Measurements from ENCODE around the gene GNPTG.

Gene GNPTG

DNA sequence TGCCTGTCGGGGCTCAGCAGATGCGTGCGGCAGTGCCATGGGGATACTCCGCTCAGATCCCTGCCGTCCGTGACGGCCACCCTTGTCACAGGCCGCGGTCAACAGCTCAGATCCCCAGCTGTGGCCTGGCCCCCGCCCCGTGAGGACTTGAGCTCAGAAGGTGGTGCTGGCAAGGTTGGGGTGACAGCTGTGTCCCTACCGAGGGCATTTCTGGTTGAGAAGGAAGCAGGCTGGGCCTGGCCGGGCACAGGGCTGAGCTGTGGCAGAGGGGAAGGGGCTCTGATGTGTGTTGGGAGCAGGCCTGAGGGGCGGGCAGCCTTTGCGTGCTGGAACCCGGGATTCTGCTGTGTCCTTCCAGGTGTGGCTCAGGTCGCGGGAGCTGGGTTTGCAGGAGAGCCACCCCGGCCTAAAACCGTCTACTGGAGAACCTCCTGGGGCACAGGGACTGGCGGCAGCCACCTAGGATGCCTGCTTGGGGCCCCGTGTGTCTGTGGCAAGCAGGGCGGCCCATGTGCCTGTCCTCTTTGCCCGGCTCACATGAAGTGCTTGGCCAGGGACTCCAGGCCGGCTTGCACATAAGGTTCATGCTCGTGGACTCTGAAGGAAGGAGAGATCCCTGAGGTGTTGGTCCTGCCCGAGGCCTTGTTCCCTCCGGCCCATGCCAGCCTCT lies 37.2 kb upstream of the GNPTG start:
- no peaks in the 10 kb centered on the region for H3K9me3 Mint-ChIP-seq
- H3K36me3 Mint-ChIP-seq, result peaks cover 66% of the 10 kb centered on the region
- no peak for ATAC-seq
- H3K27ac Mint-ChIP-seq, result no peak overlapping the region
- no peaks in the 10 kb centered on the region for H3K27me3 Mint-ChIP-seq
- no peak overlapping the region for H3K4me3 Mint-ChIP-seq
- peaks cover 49% of the 10 kb centered on the region for H3K4me1 Mint-ChIP-seq

DNA sequence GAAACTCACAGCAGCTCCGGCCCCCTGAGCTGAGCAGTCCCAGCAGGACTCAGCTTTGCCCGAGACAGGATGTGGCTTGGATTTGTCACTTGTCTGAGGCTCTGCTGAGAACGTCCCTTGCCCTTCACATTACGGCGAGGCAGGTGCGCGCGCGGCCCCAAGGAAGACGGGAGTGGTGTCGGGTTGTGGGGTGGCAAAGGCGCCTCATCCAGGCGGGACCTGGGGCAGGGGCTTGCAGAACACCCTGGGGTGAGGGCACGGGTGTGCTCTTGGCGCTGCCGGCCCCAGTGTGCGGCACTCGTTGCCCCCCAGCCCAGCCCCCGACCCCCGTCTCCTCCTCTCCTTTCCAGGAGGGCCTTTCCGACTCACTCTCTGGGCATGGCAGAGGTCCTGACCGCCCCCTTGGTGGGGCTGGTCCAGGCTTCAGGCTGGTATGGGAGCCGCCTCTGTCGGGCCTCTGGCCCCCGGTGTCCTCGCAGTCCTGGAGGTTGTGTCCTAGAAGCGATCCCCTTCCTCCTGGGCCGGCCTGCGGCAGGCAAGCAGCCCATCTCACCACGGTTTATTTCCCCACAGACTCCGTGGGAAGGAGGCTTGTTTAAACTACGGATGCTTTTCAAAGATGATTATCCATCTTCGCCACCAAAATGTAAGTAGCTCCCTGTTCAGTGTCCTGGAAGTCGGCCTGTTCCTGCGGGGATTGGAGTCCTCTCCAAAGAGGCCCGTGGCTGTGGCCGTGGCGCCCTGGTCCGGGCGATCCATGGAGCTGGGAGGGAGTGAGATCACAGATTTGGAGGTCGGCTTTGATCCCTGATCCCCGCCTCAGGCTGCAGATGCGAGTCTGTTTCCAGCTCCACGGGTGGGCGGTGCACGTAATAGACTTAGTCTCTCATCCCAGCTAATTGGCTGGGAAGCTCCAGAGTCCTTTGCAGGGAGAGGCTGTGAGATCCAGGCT lies 36.4 kb upstream of the GNPTG start:
- H3K4me3 Mint-ChIP-seq, result no peak overlapping the region
- no peak for ATAC-seq
- H3K27me3 Mint-ChIP-seq, result no peaks in the 10 kb centered on the region
- peaks cover 68% of the 10 kb centered on the region for H3K36me3 Mint-ChIP-seq
- H3K4me1 Mint-ChIP-seq, result peaks cover 44% of the 10 kb centered on the region
- no peak overlapping the region for H3K27ac Mint-ChIP-seq
- H3K9me3 Mint-ChIP-seq, result no peaks in the 10 kb centered on the region

DNA sequence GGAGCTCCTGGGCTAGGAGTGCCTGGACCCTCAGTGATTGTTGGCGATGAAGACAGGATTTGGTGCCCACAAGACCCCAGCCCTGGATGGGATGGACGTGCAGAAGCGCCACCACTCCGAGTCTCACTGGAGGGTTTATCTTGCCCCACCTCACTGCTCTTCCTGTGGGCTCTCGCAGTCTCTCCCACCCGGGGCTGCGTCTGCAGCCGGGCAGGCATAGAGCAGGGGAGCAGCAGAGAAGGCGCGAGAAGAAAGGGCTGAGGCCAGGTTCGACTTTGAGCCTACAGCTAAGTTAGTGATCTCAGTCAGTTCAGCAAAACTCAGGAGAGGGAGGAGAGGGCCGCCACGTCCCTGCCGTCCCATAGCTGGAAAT lies 35.7 kb upstream of the GNPTG start:
- Mint-ChIP-seq H3K4me3 (no peak overlapping the region), H3K27me3 (no peaks in the 10 kb centered on the region), H3K27ac (no peak overlapping the region), H3K4me1 (peaks cover 38% of the 10 kb centered on the region), H3K9me3 (no peaks in the 10 kb centered on the region), H3K36me3 (peaks cover 64% of the 10 kb centered on the region)
- no peak for ATAC-seq

DNA sequence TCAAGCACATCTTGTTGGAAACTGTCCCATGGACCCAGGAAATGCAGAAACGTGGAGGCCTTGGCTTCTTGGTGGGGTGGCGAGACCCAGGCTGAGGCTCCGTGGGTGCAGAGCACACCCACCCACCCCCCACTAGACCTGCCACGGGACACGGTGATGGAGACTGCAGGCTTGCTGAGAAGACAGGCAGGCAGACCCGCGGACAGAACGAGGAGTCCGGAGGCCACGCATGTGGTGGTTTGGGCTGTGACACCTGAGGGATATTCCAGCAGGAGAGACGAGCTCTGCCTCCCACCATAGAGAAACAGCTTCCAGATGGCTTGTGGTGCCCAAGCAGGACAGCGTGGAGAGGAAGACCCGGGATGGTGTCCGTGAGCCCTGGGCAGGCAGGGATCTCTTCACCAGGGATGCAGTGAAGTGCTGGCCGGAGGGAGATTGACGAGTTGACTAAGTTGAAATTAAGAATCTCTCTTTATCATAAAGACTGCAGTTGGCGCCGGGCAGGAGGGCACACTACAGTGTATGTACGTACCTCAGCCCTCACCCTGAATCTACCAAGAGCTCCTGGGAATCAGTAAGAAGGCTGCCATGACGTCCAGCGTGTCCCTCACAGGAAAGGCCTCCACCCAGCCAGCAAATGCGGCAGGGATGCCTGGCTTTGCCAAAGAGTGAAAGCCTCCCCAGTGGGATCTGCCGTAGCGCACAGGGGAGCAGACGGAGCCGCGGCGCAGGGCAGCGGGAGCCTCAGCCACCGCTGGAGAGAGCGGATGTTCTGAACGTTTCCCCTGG lies 34.1 kb upstream of the GNPTG start:
- H3K4me3 Mint-ChIP-seq, result no peak overlapping the region
- peaks cover 59% of the 10 kb centered on the region for H3K36me3 Mint-ChIP-seq
- H3K27me3 Mint-ChIP-seq, result no peaks in the 10 kb centered on the region
- H3K9me3 Mint-ChIP-seq, result no peaks in the 10 kb centered on the region
- ATAC-seq, result no peak
- H3K27ac Mint-ChIP-seq, result no peak overlapping the region
- H3K4me1 Mint-ChIP-seq, result peaks cover 21% of the 10 kb centered on the region

- H3K27ac Mint-ChIP-seq, result no peak overlapping the region
- no peak for ATAC-seq
- no peaks in the 10 kb centered on the region for H3K27me3 Mint-ChIP-seq
- H3K36me3 Mint-ChIP-seq, result peaks cover 57% of the 10 kb centered on the region
- no peak overlapping the region for H3K4me3 Mint-ChIP-seq
- peaks cover 16% of the 10 kb centered on the region for H3K4me1 Mint-ChIP-seq
- no peaks in the 10 kb centered on the region for H3K9me3 Mint-ChIP-seq
Measured at GRCh38 chr16:1318268-1318545, 33.5 kb upstream of the GNPTG start.

GRCh38 chr16:1319041-1319440 lies 32.7 kb upstream of the GNPTG start:
- peaks cover 12% of the 10 kb centered on the region for H3K4me1 Mint-ChIP-seq
- no peak overlapping the region for H3K4me3 Mint-ChIP-seq
- no peak for ATAC-seq
- H3K27ac Mint-ChIP-seq, result no peak overlapping the region
- no peaks in the 10 kb centered on the region for H3K9me3 Mint-ChIP-seq
- H3K36me3 Mint-ChIP-seq, result peaks cover 64% of the 10 kb centered on the region
- H3K27me3 Mint-ChIP-seq, result no peaks in the 10 kb centered on the region

DNA sequence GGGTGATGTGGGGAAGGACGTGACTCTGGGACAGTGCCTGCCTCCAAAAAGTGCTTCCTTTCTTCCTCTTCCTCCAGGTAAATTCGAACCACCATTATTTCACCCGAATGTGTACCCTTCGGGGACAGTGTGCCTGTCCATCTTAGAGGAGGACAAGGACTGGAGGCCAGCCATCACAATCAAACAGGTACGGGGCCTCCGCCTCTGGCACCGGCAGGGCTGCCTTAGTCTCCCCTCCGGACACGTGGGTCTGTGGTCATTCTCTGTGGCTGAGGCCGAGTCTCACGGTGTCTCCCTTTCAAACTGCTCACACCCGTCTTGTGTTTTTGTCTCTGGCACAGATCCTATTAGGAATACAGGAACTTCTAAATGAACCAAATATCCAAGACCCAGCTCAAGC lies 31.6 kb upstream of the GNPTG start:
- no peak overlapping the region for H3K27ac Mint-ChIP-seq
- peaks cover 64% of the 10 kb centered on the region for H3K36me3 Mint-ChIP-seq
- H3K9me3 Mint-ChIP-seq, result no peaks in the 10 kb centered on the region
- H3K4me3 Mint-ChIP-seq, result no peak overlapping the region
- H3K27me3 Mint-ChIP-seq, result no peaks in the 10 kb centered on the region
- no peak for ATAC-seq
- H3K4me1 Mint-ChIP-seq, result peaks cover 6% of the 10 kb centered on the region

GRCh38 chr16:1320658-1321240 lies 31.0 kb upstream of the GNPTG start:
- peaks cover 60% of the 10 kb centered on the region for H3K36me3 Mint-ChIP-seq
- no peaks in the 10 kb centered on the region for H3K9me3 Mint-ChIP-seq
- H3K27me3 Mint-ChIP-seq, result no peaks in the 10 kb centered on the region
- ATAC-seq, result no peak
- no peak overlapping the region for H3K4me3 Mint-ChIP-seq
- no peak overlapping the region for H3K27ac Mint-ChIP-seq
- peaks cover 6% of the 10 kb centered on the region for H3K4me1 Mint-ChIP-seq

DNA sequence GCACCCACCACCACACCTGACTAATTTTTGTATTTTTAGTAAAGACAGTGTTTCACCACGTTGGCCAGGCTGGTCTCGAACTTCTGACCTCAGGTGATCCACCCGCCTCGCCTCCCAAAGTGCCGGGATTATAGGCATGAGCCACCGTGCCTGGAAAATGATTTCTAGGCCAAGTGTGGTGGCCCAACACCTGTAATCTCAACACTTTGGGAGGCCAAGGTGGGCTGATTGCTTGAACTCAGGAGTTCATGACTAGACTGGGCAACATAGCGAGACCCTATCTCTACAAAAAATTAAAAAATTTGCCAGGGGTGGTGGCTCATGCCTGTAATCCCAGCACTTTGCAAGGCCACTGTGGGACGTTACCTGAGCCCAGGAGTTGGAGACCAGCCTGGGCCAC lies 29.3 kb upstream of the GNPTG start:
- Mint-ChIP-seq H3K27ac (no peak overlapping the region), H3K9me3 (no peaks in the 10 kb centered on the region), H3K4me1 (peaks cover 17% of the 10 kb centered on the region), H3K36me3 (peaks cover 45% of the 10 kb centered on the region), H3K4me3 (no peak overlapping the region), H3K27me3 (no peaks in the 10 kb centered on the region)
- no peak for ATAC-seq

GRCh38 chr16:1323296-1324239 lies 28.2 kb upstream of the GNPTG start:
- no peaks in the 10 kb centered on the region for H3K9me3 Mint-ChIP-seq
- no peak overlapping the region for H3K4me3 Mint-ChIP-seq
- H3K27me3 Mint-ChIP-seq, result no peaks in the 10 kb centered on the region
- peaks cover 10% of the 10 kb centered on the region for H3K4me1 Mint-ChIP-seq
- peaks cover 34% of the 10 kb centered on the region for H3K36me3 Mint-ChIP-seq
- no peak for ATAC-seq
- peak overlapping the region; percentile 40 for H3K27ac Mint-ChIP-seq

- Mint-ChIP-seq H3K4me3 (no peak overlapping the region), H3K4me1 (peaks cover 10% of the 10 kb centered on the region)
Measured at GRCh38 chr16:1324286-1324826, 27.4 kb upstream of the GNPTG start.

DNA sequence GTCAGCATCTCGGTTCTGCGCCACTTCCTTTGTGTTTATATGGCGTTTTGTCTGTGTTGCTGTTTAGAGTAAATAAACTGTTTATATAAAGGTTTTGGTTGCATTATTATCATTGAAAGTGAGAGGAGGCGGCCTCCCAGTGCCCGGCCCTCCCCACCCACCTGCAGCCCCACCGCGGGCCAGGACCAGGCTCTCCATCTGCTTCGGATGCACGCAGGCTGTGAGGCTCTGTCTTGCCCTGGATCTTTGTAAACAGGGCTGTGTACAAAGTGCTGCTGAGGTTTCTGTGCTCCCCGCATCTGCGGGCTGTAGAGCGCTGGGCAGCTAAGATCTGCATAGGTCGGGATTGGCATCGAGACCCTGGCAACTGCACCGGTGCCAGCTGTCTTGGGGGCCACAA lies 26.5 kb upstream of the GNPTG start:
- H3K27me3 Mint-ChIP-seq, result no peaks in the 10 kb centered on the region
- no peak for ATAC-seq
- peak overlapping the region; percentile 80 for H3K27ac Mint-ChIP-seq
- H3K36me3 Mint-ChIP-seq, result peaks cover 20% of the 10 kb centered on the region
- peaks cover 10% of the 10 kb centered on the region for H3K4me1 Mint-ChIP-seq
- H3K4me3 Mint-ChIP-seq, result no peak overlapping the region
- H3K9me3 Mint-ChIP-seq, result no peaks in the 10 kb centered on the region

More at GRCh38 chr16:1324286-1324826, 27.4 kb upstream of the GNPTG start:
- H3K27me3 Mint-ChIP-seq, result no peaks in the 10 kb centered on the region
- no peaks in the 10 kb centered on the region for H3K9me3 Mint-ChIP-seq
- no peak for ATAC-seq
- H3K27ac Mint-ChIP-seq, result peak overlapping the region; percentile 40
- peaks cover 28% of the 10 kb centered on the region for H3K36me3 Mint-ChIP-seq

DNA sequence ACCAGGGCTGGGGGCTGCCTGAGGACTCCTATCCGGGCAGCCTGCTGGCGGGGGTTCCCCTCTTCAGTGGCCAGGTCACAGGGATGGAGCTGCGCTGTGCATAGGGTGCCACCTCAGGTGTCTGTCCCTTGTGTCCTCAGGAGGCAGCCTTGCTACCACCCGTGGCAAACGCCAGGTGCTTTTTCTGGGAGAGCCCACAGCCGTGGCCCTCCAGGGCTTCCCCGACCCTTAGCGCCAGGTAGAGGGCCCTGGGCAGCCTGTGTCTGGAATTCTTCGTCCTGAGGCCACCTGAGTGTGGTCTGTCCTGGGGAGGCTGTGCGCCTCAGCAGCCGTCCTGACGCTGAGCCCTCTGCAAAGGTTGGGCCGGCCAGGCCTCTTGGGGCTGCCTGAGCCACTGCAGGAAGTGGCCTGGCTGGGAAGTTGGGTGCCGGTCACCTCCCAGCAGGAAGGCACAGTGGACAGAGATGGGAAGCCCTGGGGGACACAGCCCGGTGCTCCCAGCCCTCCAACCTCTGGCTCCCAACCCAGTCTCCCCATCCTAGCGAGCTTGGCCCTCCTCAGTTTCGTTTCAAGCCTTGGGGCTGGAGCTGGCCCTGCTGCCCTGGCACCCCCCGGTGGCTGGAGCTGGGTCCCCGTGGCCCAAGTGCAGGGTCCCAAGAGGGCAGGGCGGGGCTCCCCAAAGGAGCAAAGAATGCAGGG lies 25.9 kb upstream of the GNPTG start:
- Mint-ChIP-seq H3K36me3 (peaks cover 16% of the 10 kb centered on the region), H3K4me3 (peak overlapping the region; percentile 52), H3K4me1 (peaks cover 10% of the 10 kb centered on the region), H3K27ac (peak overlapping the region; percentile 80), H3K27me3 (no peaks in the 10 kb centered on the region), H3K9me3 (no peaks in the 10 kb centered on the region)
- ATAC-seq, result peak; percentile 58

DNA sequence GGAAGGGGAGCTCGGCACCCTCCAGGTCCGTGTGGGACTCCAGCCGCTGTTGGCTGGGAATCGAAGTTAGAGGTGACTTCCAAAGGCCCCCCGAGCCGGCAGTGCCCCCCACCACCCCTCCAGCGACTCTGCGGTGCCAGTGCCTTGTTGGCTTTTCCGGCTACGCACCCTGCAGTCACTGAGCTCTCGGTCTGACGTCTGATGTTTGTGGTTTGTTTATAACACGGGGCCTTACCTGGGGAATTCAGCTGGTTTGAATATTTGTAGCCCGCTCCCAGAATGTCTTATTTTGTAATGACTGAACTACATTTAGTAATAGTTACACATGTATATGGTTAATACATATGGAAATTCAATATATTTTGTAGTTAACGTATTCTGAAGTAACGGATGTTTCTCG lies 25.3 kb upstream of the GNPTG start:
- peaks cover 14% of the 10 kb centered on the region for H3K4me1 Mint-ChIP-seq
- peaks cover 5% of the 10 kb centered on the region for H3K27me3 Mint-ChIP-seq
- H3K9me3 Mint-ChIP-seq, result no peaks in the 10 kb centered on the region
- ATAC-seq, result peak; percentile 75
- peak overlapping the region; percentile 80 for H3K27ac Mint-ChIP-seq
- peak overlapping the region; percentile 66 for H3K4me3 Mint-ChIP-seq
- H3K36me3 Mint-ChIP-seq, result peaks cover 16% of the 10 kb centered on the region
